ENCODE measurements around the gene SIX2. TPM values are rescaled to one million over a fixed set of nuclear protein-coding genes. Genes with fewer than 3 reads are reported as not detected.
A peak's percentile ranks its signal among the peaks of the same experiment; 100 is the strongest.

SIX2 gene
- total and polyA plus RNA-seq, 2 of the 13 experiments (the other 11 are each of a cell fraction or from before 2014, with no cell fraction given), result not detected

- TF ChIP-seq, protein P1, sequence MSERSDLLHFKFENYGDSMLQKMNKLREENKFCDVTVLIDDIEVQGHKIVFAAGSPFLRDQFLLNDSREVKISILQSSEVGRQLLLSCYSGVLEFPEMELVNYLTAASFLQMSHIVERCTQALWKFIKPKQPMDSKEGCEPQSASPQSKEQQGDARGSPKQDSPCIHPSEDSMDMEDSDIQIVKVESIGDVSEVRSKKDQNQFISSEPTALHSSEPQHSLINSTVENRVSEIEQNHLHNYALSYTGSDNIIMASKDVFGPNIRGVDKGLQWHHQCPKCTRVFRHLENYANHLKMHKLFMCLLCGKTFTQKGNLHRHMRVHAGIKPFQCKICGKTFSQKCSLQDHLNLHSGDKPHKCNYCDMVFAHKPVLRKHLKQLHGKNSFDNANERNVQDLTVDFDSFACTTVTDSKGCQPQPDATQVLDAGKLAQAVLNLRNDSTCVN (CRISPR knock-in tag; IDR thresholded peaks at IDR 0.05; ENCODE audit: borderline replicate concordance), result peak; percentile 79
- TF ChIP-seq ZHX1 (CRISPR knock-in tag; IDR thresholded peaks at IDR 0.05; ENCODE audit: low read depth) (0 out of 2 replicates have a peak, but pooled peaks have one; percentile 35), ZNF580 (CRISPR knock-in tag; IDR thresholded peaks at IDR 0.05; ENCODE audit: borderline replicate concordance, low read depth) (peak; percentile 60; the same call in 1 of the 2 replicates), SALL1 (CRISPR knock-in tag; IDR thresholded peaks at IDR 0.05) (peak; percentile 75), ZBTB20 (CRISPR knock-in tag; IDR thresholded peaks at IDR 0.05; ENCODE audit: borderline replicate concordance, low read depth) (peak; percentile 75; the same call in 1 of the 2 replicates), SIX4 (CRISPR knock-in tag; IDR thresholded peaks at IDR 0.05) (peak; percentile 36; the same call in 1 of the 2 replicates), KDM1A (CRISPR knock-in tag; IDR thresholded peaks at IDR 0.05) (no peak), RBAK (CRISPR knock-in tag; IDR thresholded peaks at IDR 0.05) (peak; percentile 58; the same call in 1 of the 2 replicates), SPEN (CRISPR knock-in tag; IDR thresholded peaks at IDR 0.05; ENCODE audit: low read depth) (0 out of 2 replicates have a peak, but pooled peaks have one; percentile 44), FOXA3 (CRISPR knock-in tag; IDR thresholded peaks at IDR 0.05) (peak; percentile 25; the same call in 1 of the 2 replicates), RELA (CRISPR knock-in tag; IDR thresholded peaks at IDR 0.05) (0 out of 2 replicates have a peak, but pooled peaks have one; percentile 80), TEAD3 (CRISPR knock-in tag; optimal IDR thresholded peaks at IDR 0.05; ENCODE audit: borderline replicate concordance) (peak; percentile 80), ETV5 (CRISPR knock-in tag; IDR thresholded peaks at IDR 0.05; ENCODE audit: borderline replicate concordance) (peak; percentile 41; the same call in 1 of the 2 replicates), ZMAT3 (CRISPR knock-in tag; conservative IDR thresholded peaks at IDR 0.05) (peak; percentile 51; the same call in 1 of the 2 replicates), ZMYM2 (CRISPR knock-in tag; IDR thresholded peaks at IDR 0.05) (0 out of 2 replicates have a peak, but pooled peaks have one; percentile 42), MTF1 (CRISPR knock-in tag; IDR thresholded peaks at IDR 0.05) (no peak)
- TF ChIP-seq, protein P2, sequence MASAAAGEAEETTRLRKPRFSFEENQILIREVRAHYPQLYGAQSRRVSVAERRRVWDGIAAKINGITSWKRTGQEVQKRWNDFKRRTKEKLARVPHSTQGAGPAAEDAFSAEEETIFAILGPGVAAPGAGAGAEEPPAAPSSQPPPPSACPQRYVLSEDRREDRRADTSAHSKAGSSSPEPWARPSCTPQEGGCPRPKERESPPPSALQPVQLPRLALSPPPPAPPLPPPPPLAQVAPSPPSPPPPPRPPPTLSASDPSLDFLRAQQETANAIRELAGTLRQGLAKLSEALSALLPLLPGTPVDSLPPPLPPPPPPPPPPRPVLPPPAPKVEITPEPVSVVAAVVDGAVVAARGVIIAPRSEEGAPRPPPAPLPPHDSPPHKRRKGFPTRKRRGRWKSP (CRISPR knock-in tag; IDR thresholded peaks at IDR 0.05), result peak; percentile 100
- TF ChIP-seq, protein P3, sequence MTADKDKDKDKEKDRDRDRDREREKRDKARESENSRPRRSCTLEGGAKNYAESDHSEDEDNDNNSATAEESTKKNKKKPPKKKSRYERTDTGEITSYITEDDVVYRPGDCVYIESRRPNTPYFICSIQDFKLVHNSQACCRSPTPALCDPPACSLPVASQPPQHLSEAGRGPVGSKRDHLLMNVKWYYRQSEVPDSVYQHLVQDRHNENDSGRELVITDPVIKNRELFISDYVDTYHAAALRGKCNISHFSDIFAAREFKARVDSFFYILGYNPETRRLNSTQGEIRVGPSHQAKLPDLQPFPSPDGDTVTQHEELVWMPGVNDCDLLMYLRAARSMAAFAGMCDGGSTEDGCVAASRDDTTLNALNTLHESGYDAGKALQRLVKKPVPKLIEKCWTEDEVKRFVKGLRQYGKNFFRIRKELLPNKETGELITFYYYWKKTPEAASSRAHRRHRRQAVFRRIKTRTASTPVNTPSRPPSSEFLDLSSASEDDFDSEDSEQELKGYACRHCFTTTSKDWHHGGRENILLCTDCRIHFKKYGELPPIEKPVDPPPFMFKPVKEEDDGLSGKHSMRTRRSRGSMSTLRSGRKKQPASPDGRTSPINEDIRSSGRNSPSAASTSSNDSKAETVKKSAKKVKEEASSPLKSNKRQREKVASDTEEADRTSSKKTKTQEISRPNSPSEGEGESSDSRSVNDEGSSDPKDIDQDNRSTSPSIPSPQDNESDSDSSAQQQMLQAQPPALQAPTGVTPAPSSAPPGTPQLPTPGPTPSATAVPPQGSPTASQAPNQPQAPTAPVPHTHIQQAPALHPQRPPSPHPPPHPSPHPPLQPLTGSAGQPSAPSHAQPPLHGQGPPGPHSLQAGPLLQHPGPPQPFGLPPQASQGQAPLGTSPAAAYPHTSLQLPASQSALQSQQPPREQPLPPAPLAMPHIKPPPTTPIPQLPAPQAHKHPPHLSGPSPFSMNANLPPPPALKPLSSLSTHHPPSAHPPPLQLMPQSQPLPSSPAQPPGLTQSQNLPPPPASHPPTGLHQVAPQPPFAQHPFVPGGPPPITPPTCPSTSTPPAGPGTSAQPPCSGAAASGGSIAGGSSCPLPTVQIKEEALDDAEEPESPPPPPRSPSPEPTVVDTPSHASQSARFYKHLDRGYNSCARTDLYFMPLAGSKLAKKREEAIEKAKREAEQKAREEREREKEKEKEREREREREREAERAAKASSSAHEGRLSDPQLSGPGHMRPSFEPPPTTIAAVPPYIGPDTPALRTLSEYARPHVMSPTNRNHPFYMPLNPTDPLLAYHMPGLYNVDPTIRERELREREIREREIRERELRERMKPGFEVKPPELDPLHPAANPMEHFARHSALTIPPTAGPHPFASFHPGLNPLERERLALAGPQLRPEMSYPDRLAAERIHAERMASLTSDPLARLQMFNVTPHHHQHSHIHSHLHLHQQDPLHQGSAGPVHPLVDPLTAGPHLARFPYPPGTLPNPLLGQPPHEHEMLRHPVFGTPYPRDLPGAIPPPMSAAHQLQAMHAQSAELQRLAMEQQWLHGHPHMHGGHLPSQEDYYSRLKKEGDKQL (CRISPR knock-in tag; IDR thresholded peaks at IDR 0.05; ENCODE audit: low read depth), result 0 out of 2 replicates have a peak, but pooled peaks have one; percentile 15
Observed at GRCh38 chr2:44955593-44956392, 53.5 kb downstream of the SIX2 start (continued).

All from HepG2 (cell line).